GM12864 (cell line): ENCODE measurements around the gene C16orf74.

Experiments
- DNase-seq: peaks from one replicate; pipeline ENCODE4 v3.0.0-alpha.2; 2011; ENCODE audit warnings: low read depth
- H3K4me3 ChIP-seq: 2 replicates; pipeline ENCODE4 v1.5.1; 2011; ENCODE audit warnings: mild to moderate bottlenecking, low read depth, low read length, control low read depth
- CTCF ChIP-seq: IDR thresholded peaks from 2 replicates; pipeline ENCODE4 v1.5.1; 2011; ENCODE audit warnings: low read depth, mild to moderate bottlenecking, moderate library complexity, low read length, control low read depth, inconsistent platforms; ENCODE audit errors: missing control alignments

The C16orf74 gene

GRCh38 chr16:85663891-85664321 is 87.0 kb downstream of the C16orf74 start:
- TF ChIP-seq CTCF = no peak
- no peak for DNase-seq
- no peak overlapping the region for H3K4me3 ChIP-seq

GRCh38 chr16:85662976-85663830 is 87.7 kb downstream of the C16orf74 start:
- no peak overlapping the region for H3K4me3 ChIP-seq
- no peak for DNase-seq
- TF ChIP-seq CTCF = no peak

GRCh38 chr16:85662482-85662812 is 88.4 kb downstream of the C16orf74 start:
- TF ChIP-seq CTCF = no peak
- H3K4me3 ChIP-seq = no peak overlapping the region
- DNase-seq = no peak

GRCh38 chr16:85661740-85662481 is 89.0 kb downstream of the C16orf74 start:
- DNase-seq = no peak
- H3K4me3 ChIP-seq = no peak overlapping the region
- no peak for TF ChIP-seq CTCF

GRCh38 chr16:85660843-85661739 is 89.8 kb downstream of the C16orf74 start:
- DNase-seq = no peak
- H3K4me3 ChIP-seq = no peak overlapping the region
- no peak for TF ChIP-seq CTCF

- no peak overlapping the region for H3K4me3 ChIP-seq
- no peak for DNase-seq
- TF ChIP-seq CTCF = peak; percentile 95
Measured at GRCh38 chr16:85659805-85660511, 90.9 kb downstream of the C16orf74 start.
